ENCODE data around the gene PRPF40B.

PRPF40B gene

GRCh38 chr12:49689785-49690184 is 66.4 kb downstream of the PRPF40B start:
- H3K27ac ChIP-seq, result no peak overlapping the region
- TF ChIP-seq, protein P1, sequence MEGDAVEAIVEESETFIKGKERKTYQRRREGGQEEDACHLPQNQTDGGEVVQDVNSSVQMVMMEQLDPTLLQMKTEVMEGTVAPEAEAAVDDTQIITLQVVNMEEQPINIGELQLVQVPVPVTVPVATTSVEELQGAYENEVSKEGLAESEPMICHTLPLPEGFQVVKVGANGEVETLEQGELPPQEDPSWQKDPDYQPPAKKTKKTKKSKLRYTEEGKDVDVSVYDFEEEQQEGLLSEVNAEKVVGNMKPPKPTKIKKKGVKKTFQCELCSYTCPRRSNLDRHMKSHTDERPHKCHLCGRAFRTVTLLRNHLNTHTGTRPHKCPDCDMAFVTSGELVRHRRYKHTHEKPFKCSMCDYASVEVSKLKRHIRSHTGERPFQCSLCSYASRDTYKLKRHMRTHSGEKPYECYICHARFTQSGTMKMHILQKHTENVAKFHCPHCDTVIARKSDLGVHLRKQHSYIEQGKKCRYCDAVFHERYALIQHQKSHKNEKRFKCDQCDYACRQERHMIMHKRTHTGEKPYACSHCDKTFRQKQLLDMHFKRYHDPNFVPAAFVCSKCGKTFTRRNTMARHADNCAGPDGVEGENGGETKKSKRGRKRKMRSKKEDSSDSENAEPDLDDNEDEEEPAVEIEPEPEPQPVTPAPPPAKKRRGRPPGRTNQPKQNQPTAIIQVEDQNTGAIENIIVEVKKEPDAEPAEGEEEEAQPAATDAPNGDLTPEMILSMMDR (IDR thresholded peaks at IDR 0.05), result no peak
- TF ChIP-seq ZFX (IDR thresholded peaks at IDR 0.05; ENCODE audit: borderline replicate concordance), result no peak

DNA sequence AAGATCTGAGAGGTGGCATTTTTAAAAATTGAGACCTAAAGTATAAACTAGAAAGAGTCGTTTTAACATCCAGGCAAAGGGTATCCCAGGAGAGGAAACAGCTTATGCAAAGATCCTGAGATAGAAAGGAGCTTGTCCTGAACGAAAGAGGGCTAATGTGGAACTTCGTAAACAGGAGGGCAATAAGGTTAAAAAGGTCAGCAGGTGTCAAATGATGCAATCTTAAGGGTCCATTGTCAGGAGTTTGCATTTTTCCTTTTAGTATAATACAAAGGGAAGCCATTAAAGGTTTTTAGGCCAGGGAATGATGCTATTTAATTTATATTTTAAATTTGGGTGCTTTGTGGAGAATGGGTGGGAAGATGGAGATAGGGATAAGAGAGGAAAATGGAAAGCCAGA is 69.5 kb downstream of the PRPF40B start:
- TF ChIP-seq, protein P1 (IDR thresholded peaks at IDR 0.05), result no peak
- TF ChIP-seq ZFX (IDR thresholded peaks at IDR 0.05; ENCODE audit: borderline replicate concordance), result no peak
- H3K27ac ChIP-seq, result no peak overlapping the region

GRCh38 chr12:49693931-49694444 is 70.6 kb downstream of the PRPF40B start:
- no peak for TF ChIP-seq ZFX (IDR thresholded peaks at IDR 0.05; ENCODE audit: borderline replicate concordance)
- TF ChIP-seq, protein P1 (IDR thresholded peaks at IDR 0.05), result no peak
- H3K27ac ChIP-seq, result no peak overlapping the region
